ENCODE data around the gene PABPC3. TPM values are rescaled to one million over a fixed set of nuclear protein-coding genes. Genes with fewer than 3 reads are reported as not detected.

The PABPC3 gene
- total RNA-seq, 1 donor: under 0.01 TPM

GRCh38 chr13:25069911-25070310 is 26.0 kb upstream of the PABPC3 start:
- Histone ChIP-seq H3K27ac (ENCODE audit: low read depth, low read length) (no peak overlapping the region), H3K4me2 (ENCODE audit: insufficient read depth, low read length) (no peak overlapping the region), H3K4me3 (ENCODE audit: insufficient read depth, low read length) (no peak overlapping the region), H3K79me2 (ENCODE audit: insufficient read depth, low read length) (no peaks in the 10 kb centered on the region), H2AFZ (ENCODE audit: low read length) (no peak overlapping the region), H3K36me3 (ENCODE audit: insufficient read depth, low read length) (no peaks in the 10 kb centered on the region), H4K20me1 (ENCODE audit: insufficient read depth, low read length) (no peaks in the 10 kb centered on the region), H3K9me3 (ENCODE audit: low read depth, low read length) (no peaks in the 10 kb centered on the region), H3K4me1 (ENCODE audit: insufficient read depth, low read length) (no peaks in the 10 kb centered on the region), H3K27me3 (ENCODE audit: insufficient read depth, low read length) (no peaks in the 10 kb centered on the region)
- no peak for TF ChIP-seq CTCF (IDR thresholded peaks at IDR 0.05; ENCODE audit: extremely low read depth, low read depth, low read length)
- no peak for DNase-seq (ENCODE audit: insufficient read length, low spot score, missing footprints)

- Histone ChIP-seq H3K79me2 (ENCODE audit: insufficient read depth, low read length) (no peaks in the 10 kb centered on the region), H3K27ac (ENCODE audit: low read depth, low read length) (no peak overlapping the region), H3K9me3 (ENCODE audit: low read depth, low read length) (no peaks in the 10 kb centered on the region), H3K4me3 (ENCODE audit: insufficient read depth, low read length) (no peak overlapping the region), H2AFZ (ENCODE audit: low read length) (no peak overlapping the region), H4K20me1 (ENCODE audit: insufficient read depth, low read length) (no peaks in the 10 kb centered on the region), H3K27me3 (ENCODE audit: insufficient read depth, low read length) (no peaks in the 10 kb centered on the region), H3K4me2 (ENCODE audit: insufficient read depth, low read length) (no peak overlapping the region), H3K4me1 (ENCODE audit: insufficient read depth, low read length) (no peaks in the 10 kb centered on the region), H3K36me3 (ENCODE audit: insufficient read depth, low read length) (no peaks in the 10 kb centered on the region)
- DNase-seq (ENCODE audit: insufficient read length, low spot score, missing footprints): no peak
- no peak for TF ChIP-seq CTCF (IDR thresholded peaks at IDR 0.05; ENCODE audit: extremely low read depth, low read depth, low read length)
Measured at GRCh38 chr13:25080773-25081172, 15.2 kb upstream of the PABPC3 start.

- no peak for TF ChIP-seq CTCF (IDR thresholded peaks at IDR 0.05; ENCODE audit: extremely low read depth, low read depth, low read length)
- no peaks in the 10 kb centered on the region for H4K20me1 ChIP-seq (ENCODE audit: insufficient read depth, low read length)
- H3K79me2 ChIP-seq (ENCODE audit: insufficient read depth, low read length): no peaks in the 10 kb centered on the region
- H3K4me3 ChIP-seq (ENCODE audit: insufficient read depth, low read length): no peak overlapping the region
- DNase-seq (ENCODE audit: insufficient read length, low spot score, missing footprints): no peak
- no peak overlapping the region for H3K4me2 ChIP-seq (ENCODE audit: insufficient read depth, low read length)
- peaks cover 3% of the 10 kb centered on the region for H3K27me3 ChIP-seq (ENCODE audit: insufficient read depth, low read length)
- H2AFZ ChIP-seq (ENCODE audit: low read length): no peak overlapping the region
- no peak overlapping the region for H3K27ac ChIP-seq (ENCODE audit: low read depth, low read length)
- no peaks in the 10 kb centered on the region for H3K4me1 ChIP-seq (ENCODE audit: insufficient read depth, low read length)
- no peaks in the 10 kb centered on the region for H3K9me3 ChIP-seq (ENCODE audit: low read depth, low read length)
- H3K36me3 ChIP-seq (ENCODE audit: insufficient read depth, low read length): no peaks in the 10 kb centered on the region
Measured at GRCh38 chr13:25084096-25084495, 11.8 kb upstream of the PABPC3 start.

GRCh38 chr13:25085125-25085742 is 10.7 kb upstream of the PABPC3 start:
- H4K20me1 ChIP-seq (ENCODE audit: insufficient read depth, low read length): no peaks in the 10 kb centered on the region
- no peaks in the 10 kb centered on the region for H3K4me1 ChIP-seq (ENCODE audit: insufficient read depth, low read length)
- H2AFZ ChIP-seq (ENCODE audit: low read length): no peak overlapping the region
- H3K4me2 ChIP-seq (ENCODE audit: insufficient read depth, low read length): no peak overlapping the region
- H3K27me3 ChIP-seq (ENCODE audit: insufficient read depth, low read length): peaks cover 3% of the 10 kb centered on the region
- H3K27ac ChIP-seq (ENCODE audit: low read depth, low read length): no peak overlapping the region
- H3K9me3 ChIP-seq (ENCODE audit: low read depth, low read length): no peaks in the 10 kb centered on the region
- no peaks in the 10 kb centered on the region for H3K36me3 ChIP-seq (ENCODE audit: insufficient read depth, low read length)
- no peak for DNase-seq (ENCODE audit: insufficient read length, low spot score, missing footprints)
- peak; percentile 78 for TF ChIP-seq CTCF (IDR thresholded peaks at IDR 0.05; ENCODE audit: extremely low read depth, low read depth, low read length)
- H3K4me3 ChIP-seq (ENCODE audit: insufficient read depth, low read length): no peak overlapping the region
- no peaks in the 10 kb centered on the region for H3K79me2 ChIP-seq (ENCODE audit: insufficient read depth, low read length)
